ENCODE measurements around the gene USH2A.

Gene USH2A

GRCh38 chr1:216258856-216259255, 164.4 kb downstream of the USH2A start:
- no peak for FAIRE-seq

GRCh38 chr1:216258386-216258785, 164.9 kb downstream of the USH2A start:
- no peak for FAIRE-seq

- FAIRE-seq, result no peak
These were observed 172.4 kb downstream of the USH2A start for GRCh38 chr1:216250861-216251260.

GRCh38 chr1:216248628-216249027, 174.6 kb downstream of the USH2A start:
- no peak for FAIRE-seq

- FAIRE-seq, result no peak
These were observed 175.3 kb downstream of the USH2A start for GRCh38 chr1:216247937-216248336.

- FAIRE-seq, result no peak
These were observed 176.6 kb downstream of the USH2A start for GRCh38 chr1:216246577-216247203.

GRCh38 chr1:216238844-216239243, 184.4 kb downstream of the USH2A start:
- FAIRE-seq, result no peak

- FAIRE-seq, result no peak
These were observed 185.2 kb downstream of the USH2A start for GRCh38 chr1:216237927-216238542.

GRCh38 chr1:216224233-216224632, 199.0 kb downstream of the USH2A start:
- FAIRE-seq, result no peak

- FAIRE-seq, result no peak
These were observed 199.8 kb downstream of the USH2A start for GRCh38 chr1:216223486-216223885.

GRCh38 chr1:216222288-216222687, 201.0 kb downstream of the USH2A start:
- no peak for FAIRE-seq

- FAIRE-seq, result peak; percentile 80
These were observed 202.0 kb downstream of the USH2A start for GRCh38 chr1:216221260-216221700.

- FAIRE-seq, result no peak
These were observed 206.9 kb downstream of the USH2A start for GRCh38 chr1:216216305-216216704.

GRCh38 chr1:216215169-216215568, 208.1 kb downstream of the USH2A start:
- no peak for FAIRE-seq

- no peak for FAIRE-seq
These were observed 210.4 kb downstream of the USH2A start for GRCh38 chr1:216212826-216213225.

GRCh38 chr1:216210081-216210480, 213.2 kb downstream of the USH2A start:
- FAIRE-seq, result no peak

- no peak for FAIRE-seq
These were observed 214.1 kb downstream of the USH2A start for GRCh38 chr1:216209125-216209524.

GRCh38 chr1:216207154-216207553, 216.1 kb downstream of the USH2A start:
- FAIRE-seq, result no peak

- no peak for FAIRE-seq
These were observed 218.1 kb downstream of the USH2A start for GRCh38 chr1:216205176-216205575.

- FAIRE-seq, result no peak
These were observed 221.3 kb downstream of the USH2A start for GRCh38 chr1:216201946-216202345.

GRCh38 chr1:216200941-216201340, 222.3 kb downstream of the USH2A start:
- FAIRE-seq, result no peak

GRCh38 chr1:216194721-216195120, 228.5 kb downstream of the USH2A start:
- FAIRE-seq, result no peak

GRCh38 chr1:216193839-216194443, 229.3 kb downstream of the USH2A start:
- no peak for FAIRE-seq

- no peak for FAIRE-seq
These were observed 232.8 kb downstream of the USH2A start for GRCh38 chr1:216190438-216190837.

All from G401.6 (cell line).